Measurements from ENCODE around the gene ZNF664.

GRCh38 chr12:123986374-123986965 is 13.5 kb downstream of the ZNF664 start:
- TF ChIP-seq SIN3A (conservative IDR thresholded peaks at IDR 0.05 in 1 of 2, IDR thresholded peaks at IDR 0.05 in 1 of 2; ENCODE audit: low read depth in 1 of 2, low read length in 2 of 2) (no peak), NRF1 (IDR thresholded peaks at IDR 0.05; ENCODE audit: low read depth, low read length) (no peak), POLR2A (IDR thresholded peaks at IDR 0.05; ENCODE audit: control extremely low read depth in 1 of 2, low read depth in 2 of 2, low read length in 2 of 2) (no peak), HDAC6 (IDR thresholded peaks at IDR 0.05; ENCODE audit: low read depth, low read length) (no peak), SUZ12 (IDR thresholded peaks at IDR 0.05; ENCODE audit: low read length) (no peak), POLR2AphosphoS5 (IDR thresholded peaks at IDR 0.05; ENCODE audit: low read depth, low read length) (no peak), RAD21 (IDR thresholded peaks at IDR 0.05 in 1 of 2, conservative IDR thresholded peaks at IDR 0.05 in 1 of 2; ENCODE audit: low read depth in 2 of 2, low read length in 2 of 2) (no peak)
- TF ChIP-seq, protein P1, sequence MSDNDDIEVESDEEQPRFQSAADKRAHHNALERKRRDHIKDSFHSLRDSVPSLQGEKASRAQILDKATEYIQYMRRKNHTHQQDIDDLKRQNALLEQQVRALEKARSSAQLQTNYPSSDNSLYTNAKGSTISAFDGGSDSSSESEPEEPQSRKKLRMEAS (IDR thresholded peaks at IDR 0.05), result no peak
